HG02870 (cell line): ENCODE measurements around the gene FARS2.
"Not testable (repeated sequence)": the region's sequence is repeated elsewhere in the genome, so short reads cannot be mapped to it uniquely, and the experiment has no call there.

Experiments used
- ATAC-seq: cut with Tn5 transposase; IDR thresholded peaks from one replicate; pipeline ENCODE4 v1.9.1; 2021; ENCODE audit warnings: mild to moderate bottlenecking, moderate library complexity; ENCODE audit not compliant: unreplicated experiment

Gene FARS2

GRCh38 chr6:5563086-5563485, 301.8 kb downstream of the FARS2 start:
- no peak for ATAC-seq

DNA sequence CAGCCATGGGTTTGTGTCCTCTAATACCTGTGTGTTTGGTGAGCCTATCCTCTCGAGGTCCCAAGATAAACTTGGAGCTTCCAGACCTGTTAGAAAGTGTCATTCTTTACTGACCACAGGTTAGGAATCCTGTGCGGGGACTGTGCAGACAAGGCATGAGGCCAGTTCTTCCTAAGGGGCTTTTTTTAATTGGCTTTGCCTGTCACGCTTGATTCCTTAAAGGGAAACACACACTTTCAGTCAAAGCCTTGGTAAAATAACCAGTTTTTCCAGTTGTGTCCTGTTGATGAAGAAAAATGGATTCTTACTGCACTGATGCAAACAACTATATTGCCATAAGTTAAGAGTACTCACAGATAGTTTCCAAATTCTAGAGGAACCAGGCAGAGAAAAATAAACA, 303.4 kb downstream of the FARS2 start:
- ATAC-seq = not testable (repeated sequence)

- ATAC-seq = no peak
Observed at GRCh38 chr6:5565971-5566370, 304.7 kb downstream of the FARS2 start.

GRCh38 chr6:5566718-5567117, 305.4 kb downstream of the FARS2 start:
- ATAC-seq = peak; percentile 61

DNA sequence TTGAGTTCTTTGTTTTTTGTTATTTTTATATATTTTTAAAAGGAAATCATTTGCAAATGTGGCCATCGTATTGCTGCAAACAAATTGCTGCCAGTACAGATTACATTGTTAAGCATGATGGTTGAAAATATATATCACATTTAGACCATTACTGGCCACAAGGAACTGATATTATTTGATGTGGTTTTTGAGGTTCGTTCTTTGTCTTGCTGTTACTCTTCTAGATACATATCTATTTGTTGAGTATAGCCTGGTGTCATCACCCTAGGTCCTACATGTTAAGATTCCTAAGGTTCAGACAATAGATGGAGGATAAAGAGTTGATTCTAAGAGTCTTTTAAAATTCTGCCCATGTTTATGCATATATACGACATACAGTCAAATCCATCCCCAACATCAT, 306.0 kb downstream of the FARS2 start:
- ATAC-seq = peak; percentile 60

DNA sequence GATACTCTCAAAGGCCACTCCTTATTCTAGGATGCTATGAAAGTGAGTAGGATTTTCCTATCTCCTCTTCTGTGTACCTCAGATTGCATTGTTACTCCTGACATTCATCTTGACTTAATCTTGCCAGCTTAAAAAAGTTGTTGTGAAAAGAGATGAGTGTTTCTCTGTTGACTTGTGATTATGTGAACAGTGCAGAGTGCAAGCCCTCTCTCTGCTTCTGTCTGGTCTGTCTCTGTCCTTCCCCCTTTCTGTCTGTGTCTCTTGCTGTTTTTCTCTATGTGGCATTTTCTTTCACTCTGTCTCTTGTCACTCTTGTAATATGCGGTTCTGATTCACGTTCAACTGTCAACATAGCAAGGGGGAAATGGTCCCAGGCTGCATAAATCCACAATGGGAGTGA, 306.6 kb downstream of the FARS2 start:
- no peak for ATAC-seq

- ATAC-seq = no peak
Observed at GRCh38 chr6:5569491-5569890, 308.2 kb downstream of the FARS2 start.

DNA sequence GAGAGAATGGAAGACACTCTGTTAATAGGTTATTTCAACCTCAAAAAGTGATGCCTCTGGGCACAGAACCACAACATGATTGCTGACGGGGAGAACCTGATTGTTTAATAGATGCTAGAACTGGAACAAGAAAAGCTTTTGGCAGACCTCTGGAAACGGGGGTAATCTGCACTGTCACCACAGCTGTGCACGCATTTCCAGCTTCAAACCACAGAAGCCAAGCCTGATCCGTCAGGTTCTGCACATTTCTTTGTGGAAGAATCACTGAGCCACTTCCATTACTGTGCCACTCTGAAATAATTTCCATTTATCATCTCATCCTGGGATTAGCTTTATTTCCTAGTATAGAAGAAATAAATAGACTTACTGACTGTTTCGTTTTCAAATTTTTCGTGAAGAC, 309.3 kb downstream of the FARS2 start:
- ATAC-seq = no peak

GRCh38 chr6:5580736-5581581, 319.6 kb downstream of the FARS2 start:
- ATAC-seq = no peak

- ATAC-seq = no peak
Observed at GRCh38 chr6:5582762-5583161, 321.4 kb downstream of the FARS2 start.

GRCh38 chr6:5583528-5583927, 322.2 kb downstream of the FARS2 start:
- no peak for ATAC-seq

DNA sequence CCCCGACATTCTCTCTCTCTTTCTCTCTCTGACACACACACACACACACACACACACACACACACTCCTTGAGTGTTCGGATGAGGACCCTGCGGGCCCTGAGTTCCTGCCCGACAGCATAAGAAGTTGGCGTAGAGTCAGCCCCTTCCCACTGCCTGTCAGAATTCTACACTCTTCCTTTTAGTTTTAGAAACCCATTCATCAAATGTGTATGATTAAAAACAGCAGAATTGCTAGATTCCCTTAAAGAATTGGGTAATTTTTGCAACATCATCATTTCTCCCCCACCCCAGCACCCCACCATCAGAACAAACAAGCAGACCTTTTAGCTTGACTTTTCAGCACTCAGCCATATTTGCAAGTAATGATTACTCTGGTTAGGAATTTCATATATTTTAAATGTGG, 322.8 kb downstream of the FARS2 start:
- no peak for ATAC-seq

- ATAC-seq = no peak
Observed at GRCh38 chr6:5587648-5588047, 326.3 kb downstream of the FARS2 start.

DNA sequence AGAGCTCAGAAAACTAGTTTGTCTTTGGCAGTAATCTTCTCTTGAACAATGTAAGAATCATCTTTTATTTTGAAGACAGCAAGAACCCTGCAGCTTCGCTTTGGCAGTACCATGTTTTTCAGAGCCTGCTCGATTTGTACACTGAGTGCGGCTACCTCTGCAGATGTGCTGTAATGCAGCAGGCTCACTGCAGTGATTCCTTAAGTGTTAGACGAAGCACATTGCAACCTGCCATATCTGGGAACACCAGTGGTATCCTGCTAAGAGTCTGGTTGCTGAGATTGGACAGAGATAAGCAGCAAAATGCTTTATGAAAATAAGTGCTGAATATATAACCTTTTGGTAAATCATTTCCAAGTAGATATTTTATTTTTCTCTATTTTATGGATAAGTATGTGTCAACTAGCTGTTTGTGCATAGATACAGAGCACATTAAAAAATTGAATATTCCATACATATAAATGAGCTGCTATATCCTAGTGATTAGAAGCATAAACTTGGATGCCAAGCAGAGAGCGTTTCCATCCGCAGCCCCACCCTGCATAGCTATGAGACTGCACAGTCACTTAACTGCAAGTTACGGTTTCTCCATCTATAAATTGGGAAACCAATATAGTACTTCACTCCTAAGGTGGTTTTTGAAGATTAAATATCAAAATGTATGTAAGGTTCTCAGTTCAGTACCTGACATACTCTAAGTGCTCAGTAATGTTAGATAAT, 328.3 kb downstream of the FARS2 start:
- no peak for ATAC-seq

- ATAC-seq = no peak
Observed at GRCh38 chr6:5590187-5590586, 328.9 kb downstream of the FARS2 start.

DNA sequence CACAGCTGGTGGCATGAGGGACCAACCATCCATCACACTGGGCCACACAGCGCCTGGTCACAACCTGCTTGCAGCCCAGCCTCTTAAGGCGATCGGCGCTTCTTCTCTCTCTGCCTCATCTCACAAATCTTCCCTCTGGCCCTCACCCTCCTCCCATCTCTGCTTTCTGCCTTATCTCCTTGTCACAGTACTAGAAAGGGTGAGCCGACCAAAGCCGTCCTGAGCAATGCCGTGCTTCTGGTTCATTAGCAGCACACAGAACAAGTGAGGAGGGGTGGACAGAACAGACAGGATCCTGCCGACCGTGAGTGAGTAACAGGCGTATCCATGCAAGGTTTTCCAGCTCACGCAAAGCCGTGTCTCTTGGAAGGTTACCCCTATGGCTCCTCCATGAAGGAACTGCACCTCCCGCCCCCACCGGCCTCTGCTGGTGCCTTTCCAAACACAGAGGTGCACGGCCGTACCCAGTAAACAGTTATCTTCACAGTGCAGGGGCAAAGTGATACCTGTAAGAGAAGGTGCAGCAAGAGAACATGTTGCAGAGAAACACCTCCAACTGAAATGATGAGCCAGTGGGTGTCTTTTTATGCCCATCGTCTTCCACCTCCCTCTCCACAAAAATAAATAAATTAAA, 331.7 kb downstream of the FARS2 start:
- ATAC-seq = no peak

DNA sequence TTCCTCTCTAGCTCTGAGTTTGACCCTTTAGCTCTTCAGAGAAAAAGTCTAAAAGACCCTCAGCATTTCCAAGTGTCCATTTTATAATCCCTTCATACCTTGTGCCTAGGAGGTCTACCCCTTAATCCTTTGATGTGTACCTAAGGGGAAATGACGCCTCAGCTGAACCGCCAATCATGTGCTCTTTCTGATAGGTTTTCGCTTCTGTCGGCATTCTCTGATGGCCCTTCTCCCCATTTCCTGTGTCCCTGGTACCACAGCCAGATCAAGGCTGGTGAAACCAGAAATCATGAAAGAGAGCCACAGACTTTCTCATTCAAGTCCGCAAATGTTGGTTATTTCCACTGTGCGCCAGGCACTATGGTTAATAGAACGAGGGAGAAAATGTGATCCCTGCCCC, 333.9 kb downstream of the FARS2 start:
- no peak for ATAC-seq

- no peak for ATAC-seq
Observed at GRCh38 chr6:5597413-5597812, 336.1 kb downstream of the FARS2 start.

DNA sequence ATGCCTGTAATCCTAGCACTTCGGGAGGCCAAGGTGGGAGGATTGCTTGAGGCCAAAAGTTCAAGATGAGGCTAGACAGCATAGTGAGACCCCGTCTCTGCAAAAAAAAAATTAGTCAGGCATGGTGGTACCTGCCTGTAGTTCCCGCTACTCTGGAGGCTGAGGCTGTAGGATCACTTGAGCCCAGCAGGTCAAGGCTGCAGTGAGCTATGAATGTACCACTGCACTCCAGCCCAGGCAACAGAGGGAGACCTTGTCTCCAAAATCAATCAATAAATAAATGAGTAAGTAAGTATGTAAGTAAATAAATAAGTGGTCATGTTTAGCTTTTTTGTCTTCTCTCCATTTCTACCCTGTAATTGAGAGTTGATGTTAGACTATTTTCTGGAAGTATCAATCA, 336.8 kb downstream of the FARS2 start:
- ATAC-seq = no peak

GRCh38 chr6:5599127-5599526, 337.8 kb downstream of the FARS2 start:
- ATAC-seq = no peak

DNA sequence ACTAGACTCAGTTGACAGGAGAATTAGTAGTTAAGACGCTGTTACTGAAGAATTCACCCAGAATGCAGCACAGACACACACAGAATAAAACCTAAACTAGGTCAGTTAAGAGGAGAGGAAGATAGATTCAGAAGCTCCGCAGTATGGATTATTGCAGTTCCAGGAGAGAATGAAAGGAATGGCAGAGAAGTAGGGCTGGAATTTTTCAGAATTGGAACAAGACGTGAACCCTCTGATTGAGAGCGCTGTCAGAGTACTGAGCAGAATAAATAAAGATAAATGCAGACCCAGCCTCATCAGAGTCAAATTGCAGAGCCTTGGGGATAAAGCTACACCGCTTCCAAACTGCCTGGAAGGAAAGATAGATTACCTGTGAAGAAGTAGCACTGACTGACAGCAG, 344.6 kb downstream of the FARS2 start:
- no peak for ATAC-seq

DNA sequence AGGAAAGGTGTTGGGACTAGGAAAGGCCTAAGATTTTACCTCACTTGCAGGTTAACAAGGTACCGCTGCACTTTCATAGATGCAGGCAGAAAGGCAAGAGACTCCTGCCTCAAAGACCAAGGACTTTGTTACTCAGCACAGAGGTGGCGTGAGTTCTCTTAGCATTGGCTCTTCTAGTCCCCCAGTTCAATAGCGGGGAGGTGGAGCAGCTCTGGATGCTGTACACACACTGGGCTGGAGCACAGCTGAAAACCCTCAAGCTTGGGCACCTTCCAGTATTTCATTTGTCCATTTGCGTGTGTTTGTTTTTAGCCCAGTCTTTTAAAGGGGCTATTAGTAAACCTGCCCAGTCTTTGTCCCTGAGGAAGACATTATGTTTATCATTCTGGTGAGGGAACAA, 345.2 kb downstream of the FARS2 start:
- no peak for ATAC-seq
